Adipocyte (in vitro differentiated cells): ENCODE measurements around the gene PHIP.

Experiments used
- DNase-seq: peaks from one replicate; pipeline ENCODE4 v3.0.0-alpha.2; 2015; ENCODE audit warnings: low read depth
- H3K27me3 ChIP-seq: replicated peaks from 2 replicates; pipeline ENCODE4 v1.7.0; 2013; ENCODE audit warnings: mild to moderate bottlenecking, low read length, moderate library complexity; ENCODE audit not compliant: control insufficient read depth, insufficient read depth
- H3K36me3 ChIP-seq: 2 replicates; pipeline ENCODE4 v1.7.0; 2013; ENCODE audit warnings: low read length, mild to moderate bottlenecking, moderate library complexity; ENCODE audit not compliant: control insufficient read depth, insufficient read depth, severe bottlenecking
- H3K4me1 ChIP-seq: 2 replicates; pipeline ENCODE4 v1.7.0; 2013; ENCODE audit warnings: mild to moderate bottlenecking, low read length, moderate library complexity; ENCODE audit not compliant: control insufficient read depth, insufficient read depth
- H3K4me3 ChIP-seq: 2 replicates; pipeline ENCODE4 v1.7.0; 2013; ENCODE audit warnings: mild to moderate bottlenecking, low read length, moderate library complexity
- H3K9ac ChIP-seq: 2 replicates; pipeline ENCODE4 v1.7.0; 2013; ENCODE audit warnings: mild to moderate bottlenecking, low read length, moderate library complexity
- H3K9me3 ChIP-seq: 2 replicates; pipeline ENCODE4 v1.7.0; 2013; ENCODE audit warnings: mild to moderate bottlenecking, low read length, moderate library complexity; ENCODE audit not compliant: control insufficient read depth

The PHIP gene

GRCh38 chr6:79040083-79040482 is 38.0 kb downstream of the PHIP start:
- Histone ChIP-seq H3K9me3 (no peaks in the 10 kb centered on the region), H3K4me3 (no peak overlapping the region), H3K36me3 (peaks cover 53% of the 10 kb centered on the region), H3K4me1 (no peaks in the 10 kb centered on the region), H3K27me3 (no peaks in the 10 kb centered on the region), H3K9ac (no peak overlapping the region)
- peak; percentile 15 for DNase-seq

DNA sequence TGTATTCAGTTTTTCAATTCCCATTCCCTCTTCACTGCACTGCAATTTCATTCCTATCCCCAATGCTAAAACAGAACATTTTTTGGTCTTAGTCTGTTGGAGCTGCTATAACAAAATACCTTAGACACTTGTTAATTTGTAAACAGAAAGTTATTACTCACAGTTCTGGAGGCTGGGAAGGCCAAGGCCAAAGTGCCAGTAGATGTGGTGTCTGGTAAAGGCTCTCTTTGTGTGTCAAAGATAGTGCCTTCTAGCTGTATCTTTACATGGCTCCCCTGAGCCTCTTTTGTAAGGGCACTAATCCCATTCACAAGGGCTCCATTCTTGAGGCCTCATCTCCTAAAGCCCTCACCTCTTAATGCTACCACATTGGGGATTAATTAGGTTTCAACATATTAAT is 40.0 kb downstream of the PHIP start:
- no peaks in the 10 kb centered on the region for H3K27me3 ChIP-seq
- DNase-seq = no peak
- H3K9ac ChIP-seq = no peak overlapping the region
- H3K9me3 ChIP-seq = no peaks in the 10 kb centered on the region
- no peaks in the 10 kb centered on the region for H3K4me1 ChIP-seq
- no peak overlapping the region for H3K4me3 ChIP-seq
- peaks cover 48% of the 10 kb centered on the region for H3K36me3 ChIP-seq

- H3K27me3 ChIP-seq = no peaks in the 10 kb centered on the region
- H3K4me3 ChIP-seq = no peak overlapping the region
- H3K9ac ChIP-seq = no peak overlapping the region
- H3K36me3 ChIP-seq = peaks cover 22% of the 10 kb centered on the region
- peaks cover 13% of the 10 kb centered on the region for H3K4me1 ChIP-seq
- DNase-seq = no peak
- no peaks in the 10 kb centered on the region for H3K9me3 ChIP-seq
These were observed 43.2 kb downstream of the PHIP start for GRCh38 chr6:79034865-79035264.

DNA sequence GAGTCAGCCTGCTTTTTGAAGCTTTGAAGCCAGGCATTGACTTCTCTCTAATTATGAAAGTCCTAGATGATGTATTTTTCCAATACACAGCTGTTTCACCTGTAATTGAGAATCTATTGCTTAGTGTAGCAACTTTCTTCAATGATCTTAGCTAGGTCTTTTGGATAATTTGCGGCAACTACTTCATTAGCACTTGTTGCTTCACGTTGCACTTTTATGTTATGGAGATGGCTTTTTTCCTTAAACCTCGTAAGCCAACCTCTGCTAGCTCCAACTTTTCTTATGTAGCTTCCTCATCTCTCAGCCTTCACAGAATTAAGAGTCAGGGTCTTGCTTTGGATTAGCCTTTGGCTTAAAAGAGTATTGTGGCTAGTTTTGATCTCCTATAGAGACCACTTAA is 44.8 kb downstream of the PHIP start:
- Histone ChIP-seq H3K36me3 (peaks cover 15% of the 10 kb centered on the region), H3K9ac (no peak overlapping the region), H3K4me1 (peaks cover 13% of the 10 kb centered on the region), H3K9me3 (no peaks in the 10 kb centered on the region), H3K27me3 (no peaks in the 10 kb centered on the region), H3K4me3 (no peak overlapping the region)
- DNase-seq = no peak

GRCh38 chr6:79031821-79032590 is 46.0 kb downstream of the PHIP start:
- DNase-seq = peak; percentile 79
- peaks cover 13% of the 10 kb centered on the region for H3K4me1 ChIP-seq
- peak overlapping the region; percentile 61 for H3K4me3 ChIP-seq
- H3K9me3 ChIP-seq = no peaks in the 10 kb centered on the region
- H3K9ac ChIP-seq = no peak overlapping the region
- no peaks in the 10 kb centered on the region for H3K27me3 ChIP-seq
- H3K36me3 ChIP-seq = peaks cover 13% of the 10 kb centered on the region

GRCh38 chr6:79030511-79030910 is 47.5 kb downstream of the PHIP start:
- Histone ChIP-seq H3K9ac (no peak overlapping the region), H3K4me3 (no peak overlapping the region), H3K36me3 (peaks cover 11% of the 10 kb centered on the region), H3K4me1 (peaks cover 15% of the 10 kb centered on the region), H3K9me3 (no peaks in the 10 kb centered on the region), H3K27me3 (no peaks in the 10 kb centered on the region)
- no peak for DNase-seq

GRCh38 chr6:79030023-79030422 is 48.0 kb downstream of the PHIP start:
- no peak overlapping the region for H3K9ac ChIP-seq
- H3K9me3 ChIP-seq = no peaks in the 10 kb centered on the region
- peaks cover 11% of the 10 kb centered on the region for H3K36me3 ChIP-seq
- DNase-seq = no peak
- no peak overlapping the region for H3K4me3 ChIP-seq
- no peaks in the 10 kb centered on the region for H3K27me3 ChIP-seq
- peaks cover 15% of the 10 kb centered on the region for H3K4me1 ChIP-seq

GRCh38 chr6:79028641-79029314 is 49.3 kb downstream of the PHIP start:
- DNase-seq = peak; percentile 22
- H3K9ac ChIP-seq = no peak overlapping the region
- H3K27me3 ChIP-seq = no peaks in the 10 kb centered on the region
- peaks cover 15% of the 10 kb centered on the region for H3K4me1 ChIP-seq
- H3K4me3 ChIP-seq = no peak overlapping the region
- H3K9me3 ChIP-seq = no peaks in the 10 kb centered on the region
- peaks cover 14% of the 10 kb centered on the region for H3K36me3 ChIP-seq

GRCh38 chr6:79011940-79012339 is 66.1 kb downstream of the PHIP start:
- H3K4me1 ChIP-seq = no peaks in the 10 kb centered on the region
- no peak overlapping the region for H3K4me3 ChIP-seq
- H3K9ac ChIP-seq = no peak overlapping the region
- H3K36me3 ChIP-seq = peaks cover 56% of the 10 kb centered on the region
- no peaks in the 10 kb centered on the region for H3K27me3 ChIP-seq
- no peak for DNase-seq
- no peaks in the 10 kb centered on the region for H3K9me3 ChIP-seq

DNA sequence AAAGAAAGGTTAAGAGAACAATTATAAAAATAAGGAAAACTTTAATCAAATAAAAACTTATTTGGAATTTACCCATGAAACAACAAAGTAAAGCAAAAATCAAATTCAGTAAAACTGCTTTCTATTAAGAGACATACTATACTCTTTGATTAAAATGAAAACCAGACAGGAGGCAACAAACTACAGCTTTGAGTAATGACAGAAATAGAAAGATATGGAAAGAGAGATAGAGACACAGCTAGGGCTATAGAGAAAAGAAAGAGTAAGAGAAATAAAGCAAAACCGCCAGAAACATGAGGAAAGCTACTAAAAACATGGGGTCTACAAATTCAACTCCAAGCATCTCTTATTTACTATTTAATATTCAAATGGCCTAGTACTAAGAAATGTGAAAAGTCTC is 67.6 kb downstream of the PHIP start:
- Histone ChIP-seq H3K27me3 (no peaks in the 10 kb centered on the region), H3K9me3 (no peaks in the 10 kb centered on the region), H3K4me1 (peaks cover 8% of the 10 kb centered on the region), H3K9ac (no peak overlapping the region), H3K4me3 (no peak overlapping the region), H3K36me3 (peaks cover 43% of the 10 kb centered on the region)
- no peak for DNase-seq

GRCh38 chr6:79009819-79010218 is 68.2 kb downstream of the PHIP start:
- Histone ChIP-seq H3K4me3 (no peak overlapping the region), H3K9me3 (no peaks in the 10 kb centered on the region)

More at GRCh38 chr6:79009819-79010218, 68.2 kb downstream of the PHIP start:
- Histone ChIP-seq H3K36me3 (peaks cover 37% of the 10 kb centered on the region), H3K27me3 (no peaks in the 10 kb centered on the region), H3K4me1 (peaks cover 12% of the 10 kb centered on the region), H3K9ac (no peak overlapping the region)
- no peak for DNase-seq
